Measurements from ENCODE around the gene RC3H2. TPM values are rescaled to one million over a fixed set of nuclear protein-coding genes. Genes with fewer than 3 reads are reported as not detected.

Gene RC3H2
- total and polyA plus RNA-seq, 2 donors from 2014 or later: 9.8 to 49.9 TPM

- DNase-seq (no peak), FAIRE-seq (no peak)
- Histone ChIP-seq H3K9ac (ENCODE audit: low read length in 3 of 3) (no peak overlapping the region), H3K4me3 (ENCODE audit: low read length in 3 of 3) (no peak overlapping the region), H3K9me3 (ENCODE audit: control insufficient read depth in 2 of 3, insufficient read depth in 1 of 3, low read length in 3 of 3) (no peaks in the 10 kb centered on the region), H3K36me3 (ENCODE audit: control insufficient read depth in 2 of 3, insufficient read depth in 3 of 3, low read length in 3 of 3) (peaks cover 0 to 7% (median 4%) of the 10 kb centered on the region in 3 donors), H3K27me3 (ENCODE audit: control insufficient read depth, insufficient read depth, low read length) (no peaks in the 10 kb centered on the region), H3K27ac (ENCODE audit: low read depth in 2 of 2, low read length in 2 of 2) (no peak overlapping the region), H3K4me1 (ENCODE audit: control insufficient read depth in 2 of 3, insufficient read depth in 2 of 3, low read depth in 1 of 3, low read length in 3 of 3) (no peaks in the 10 kb centered on the region)
- no peak for TF ChIP-seq CTCF (IDR thresholded peaks at IDR 0.05; ENCODE audit: borderline replicate concordance, extremely low read depth, insufficient read depth)
- intact Hi-C loops (cut with DNase I): no loop called here
Measured at GRCh38 chr9:122922713-122923112, 17.6 kb upstream of the RC3H2 start.

GRCh38 chr9:122918310-122918709 is 13.2 kb upstream of the RC3H2 start:
- TF ChIP-seq CTCF (IDR thresholded peaks at IDR 0.05; ENCODE audit: borderline replicate concordance, extremely low read depth, insufficient read depth): no peak
- H3K4me1 ChIP-seq (ENCODE audit: control insufficient read depth in 2 of 3, insufficient read depth in 2 of 3, low read depth in 1 of 3, low read length in 3 of 3): no peaks in the 10 kb centered on the region
- H3K9me3 ChIP-seq (ENCODE audit: control insufficient read depth in 2 of 3, insufficient read depth in 1 of 3, low read length in 3 of 3): no peaks in the 10 kb centered on the region
- intact Hi-C loops (cut with DNase I): no loop called here
- FAIRE-seq (no peak), DNase-seq (no peak)
- no peak overlapping the region for H3K27ac ChIP-seq (ENCODE audit: low read depth in 2 of 2, low read length in 2 of 2)
- H3K9ac ChIP-seq (ENCODE audit: low read length in 3 of 3): no peak overlapping the region
- peaks cover 0 to 7% (median 4%) of the 10 kb centered on the region in 3 donors for H3K36me3 ChIP-seq (ENCODE audit: control insufficient read depth in 2 of 3, insufficient read depth in 3 of 3, low read length in 3 of 3)
- no peaks in the 10 kb centered on the region for H3K27me3 ChIP-seq (ENCODE audit: control insufficient read depth, insufficient read depth, low read length)
- no peak overlapping the region for H3K4me3 ChIP-seq (ENCODE audit: low read length in 3 of 3)

DNA sequence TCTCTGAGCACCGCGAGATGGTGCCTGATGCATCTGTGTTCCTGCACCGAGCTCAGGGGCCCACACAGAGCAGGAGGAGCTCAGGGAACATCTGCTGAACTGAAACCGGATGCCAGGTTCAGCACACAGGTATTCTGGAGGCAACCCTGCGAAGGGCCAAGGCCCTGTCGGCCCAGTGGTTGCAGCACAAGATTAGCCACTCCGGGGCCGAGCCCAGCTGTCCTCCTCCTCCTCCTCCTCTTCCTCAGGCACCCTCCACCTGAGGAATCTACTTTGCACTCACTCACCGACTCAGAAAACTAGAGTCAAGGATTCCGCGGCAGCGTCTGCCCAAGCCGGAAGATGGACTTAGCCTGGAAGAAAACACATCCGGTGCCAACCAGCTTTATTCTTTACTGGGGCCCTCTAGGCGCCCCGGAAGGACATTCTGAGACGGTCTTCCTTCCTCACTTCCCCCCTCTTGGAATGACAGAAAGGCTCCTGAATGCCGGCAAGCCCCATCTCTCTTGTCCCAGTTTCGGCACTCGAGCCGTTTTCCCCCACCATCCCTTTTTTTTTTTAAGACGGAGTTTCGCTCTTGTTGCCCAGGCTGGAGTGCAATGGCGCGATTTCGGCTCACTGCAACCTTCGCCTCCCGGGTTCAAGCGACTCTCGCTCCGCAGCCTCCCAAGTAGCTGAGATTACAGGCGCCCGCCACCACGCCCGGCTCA is 8.0 kb upstream of the RC3H2 start, which contains the start of gene ZBTB6:
TSS of gene ZBTB6 (minus strand) at position 360 of the 710 bp plus-strand sequence. CDS start 1,251 bp downstream, outside the sequence.
- H3K9ac ChIP-seq (ENCODE audit: low read length in 3 of 3): peak within 1 kb of the TSS; percentile 77 to 95 (median 92)
- TF ChIP-seq CTCF (IDR thresholded peaks at IDR 0.05; ENCODE audit: borderline replicate concordance, extremely low read depth, insufficient read depth): no peak
- intact Hi-C loops (cut with DNase I): no loop called here
- H3K9me3 ChIP-seq (ENCODE audit: control insufficient read depth in 2 of 3, insufficient read depth in 1 of 3, low read length in 3 of 3): no peaks in the 10 kb centered on the region
- peaks cover 0 to 9% (median 6%) of the 10 kb centered on the region in 3 donors for H3K4me1 ChIP-seq (ENCODE audit: control insufficient read depth in 2 of 3, insufficient read depth in 2 of 3, low read depth in 1 of 3, low read length in 3 of 3)
- peak within 1 kb of the TSS; percentile 96 to 98 (median 97) for H3K4me3 ChIP-seq (ENCODE audit: low read length in 3 of 3)
- H3K36me3 ChIP-seq (ENCODE audit: control insufficient read depth in 2 of 3, insufficient read depth in 3 of 3, low read length in 3 of 3): peaks cover 3 to 8% (median 7%) of the 10 kb centered on the region in 3 donors
- peak within 1 kb of the TSS; percentile 51 to 61 for H3K27ac ChIP-seq (ENCODE audit: low read depth in 2 of 2, low read length in 2 of 2)
- DNase-seq (peak; percentile 80 to 96 (median 84)), FAIRE-seq (no peak)
- no peaks in the 10 kb centered on the region for H3K27me3 ChIP-seq (ENCODE audit: control insufficient read depth, insufficient read depth, low read length)
